ENCODE measurements around the gene CHRNA1.
"Not testable (repeated sequence)": the region's sequence is repeated elsewhere in the genome, so short reads cannot be mapped to it uniquely, and the experiment has no call there.

The CHRNA1 gene

DNA sequence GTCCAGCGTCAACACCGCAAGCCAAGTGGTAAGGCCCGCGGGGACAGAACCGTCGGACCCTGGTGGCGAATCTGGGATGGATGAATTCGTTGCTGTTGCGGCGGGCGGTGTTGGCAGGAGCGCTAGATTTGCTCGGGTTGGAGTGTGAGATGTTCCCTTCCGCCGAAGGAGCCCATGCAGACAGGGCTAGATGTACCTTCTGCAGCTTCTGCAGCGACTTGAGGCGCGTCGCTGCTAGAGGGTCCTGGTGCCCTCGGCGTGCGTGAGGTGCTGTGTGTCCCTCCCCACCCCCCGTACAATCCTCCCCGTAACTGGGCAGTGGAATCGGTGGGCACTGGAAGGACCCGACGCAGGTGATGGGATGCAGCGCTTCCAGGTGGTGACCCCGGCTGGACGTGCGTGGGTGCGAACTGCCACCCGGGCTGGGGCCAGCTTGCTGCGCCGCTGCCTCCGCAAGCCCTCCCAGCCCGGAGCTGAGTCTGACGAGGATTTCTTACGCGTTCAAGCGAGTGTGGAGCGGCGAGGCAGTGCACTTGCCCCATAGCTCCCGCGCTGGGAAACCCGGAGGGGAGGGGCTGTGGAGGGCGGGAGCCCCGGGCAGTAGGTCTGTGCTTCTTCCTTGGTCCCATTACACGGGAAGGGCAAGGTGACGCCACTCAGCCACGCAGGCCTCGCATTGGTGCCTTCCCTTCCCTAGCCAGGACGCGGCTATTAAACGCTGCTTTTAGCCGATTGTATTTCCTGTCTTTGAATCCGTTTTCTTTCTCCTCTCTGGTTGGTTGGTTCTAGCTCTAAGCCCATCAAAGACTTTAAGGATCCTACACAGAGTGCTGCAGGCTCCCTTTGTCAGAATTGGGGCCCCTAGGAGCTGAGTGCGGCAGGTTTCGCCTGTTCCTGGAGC is 34.2 kb downstream of the CHRNA1 start:
- H3K9ac ChIP-seq (ENCODE audit: low read depth, low read length): peak overlapping the region; percentile 60
- H3K27ac ChIP-seq (ENCODE audit: low read length): no peak overlapping the region
- no peaks in the 10 kb centered on the region for H3K9me3 ChIP-seq (ENCODE audit: insufficient read depth, low read depth, low read length)
- peak overlapping the region; percentile 79 for H3K4me3 ChIP-seq (ENCODE audit: low read length)
- H3K27me3 ChIP-seq (ENCODE audit: insufficient read depth, low read length): peaks cover 45% of the 10 kb centered on the region
- H3K36me3 ChIP-seq (ENCODE audit: insufficient read depth, low read depth, low read length): no peaks in the 10 kb centered on the region
- no peaks in the 10 kb centered on the region for H3K4me1 ChIP-seq (ENCODE audit: insufficient read depth, low read length)

DNA sequence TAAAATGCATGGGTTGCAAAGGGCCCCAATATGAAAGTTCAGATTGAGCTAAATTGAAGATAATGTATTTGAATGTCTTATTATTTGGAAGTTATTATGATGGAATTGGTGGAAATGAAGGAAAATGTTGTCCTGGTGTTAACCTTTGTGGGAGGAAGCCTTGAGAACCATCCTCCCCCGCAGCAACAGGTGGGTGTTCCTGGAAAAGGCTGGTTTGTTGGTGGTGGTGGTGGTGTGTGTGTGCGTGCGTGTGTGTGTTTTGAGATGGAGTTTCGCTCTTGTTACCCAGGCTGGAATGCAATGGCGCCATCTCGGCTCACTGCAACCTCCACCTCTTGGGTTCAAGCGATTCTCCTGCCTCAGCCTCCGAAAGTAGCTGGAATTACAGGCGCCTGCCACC is 36.2 kb downstream of the CHRNA1 start:
- peaks cover 43% of the 10 kb centered on the region for H3K27me3 ChIP-seq (ENCODE audit: insufficient read depth, low read length)
- H3K4me3 ChIP-seq (ENCODE audit: low read length): no peak overlapping the region

DNA sequence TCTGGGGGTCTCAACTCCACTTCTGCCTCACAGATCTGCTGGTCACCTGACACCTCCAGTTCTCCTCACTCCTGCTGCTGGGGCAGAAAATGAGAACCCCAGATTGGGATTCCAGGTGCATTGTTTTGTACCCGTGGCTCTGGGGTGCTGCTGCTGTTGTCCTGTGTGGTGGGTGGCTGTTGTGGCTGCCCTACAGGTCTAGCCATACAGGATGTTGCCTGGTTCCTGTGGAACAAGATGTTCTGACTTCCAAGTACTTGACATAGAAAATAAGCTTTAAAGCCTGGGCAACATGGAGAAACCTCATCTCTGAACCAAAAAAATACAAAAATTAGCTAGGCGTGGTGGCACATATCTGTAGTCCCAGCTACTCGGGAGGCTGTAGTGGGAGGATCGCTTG is 38.1 kb downstream of the CHRNA1 start:
- peaks cover 31% of the 10 kb centered on the region for H3K27me3 ChIP-seq (ENCODE audit: insufficient read depth, low read length)
- peaks cover 2% of the 10 kb centered on the region for H3K9me3 ChIP-seq (ENCODE audit: insufficient read depth, low read depth, low read length)
- H3K4me3 ChIP-seq (ENCODE audit: low read length): no peak overlapping the region
- no peaks in the 10 kb centered on the region for H3K36me3 ChIP-seq (ENCODE audit: insufficient read depth, low read depth, low read length)
- no peaks in the 10 kb centered on the region for H3K4me1 ChIP-seq (ENCODE audit: insufficient read depth, low read length)
- H3K9ac ChIP-seq (ENCODE audit: low read depth, low read length): no peak overlapping the region
- no peak overlapping the region for H3K27ac ChIP-seq (ENCODE audit: low read length)

More for the DNA sequence above, 36.2 kb downstream of the CHRNA1 start:
- no peaks in the 10 kb centered on the region for H3K36me3 ChIP-seq (ENCODE audit: insufficient read depth, low read depth, low read length)
- no peak overlapping the region for H3K9ac ChIP-seq (ENCODE audit: low read depth, low read length)
- H3K27ac ChIP-seq (ENCODE audit: low read length): no peak overlapping the region
- no peaks in the 10 kb centered on the region for H3K4me1 ChIP-seq (ENCODE audit: insufficient read depth, low read length)
- H3K9me3 ChIP-seq (ENCODE audit: insufficient read depth, low read depth, low read length): no peaks in the 10 kb centered on the region

DNA sequence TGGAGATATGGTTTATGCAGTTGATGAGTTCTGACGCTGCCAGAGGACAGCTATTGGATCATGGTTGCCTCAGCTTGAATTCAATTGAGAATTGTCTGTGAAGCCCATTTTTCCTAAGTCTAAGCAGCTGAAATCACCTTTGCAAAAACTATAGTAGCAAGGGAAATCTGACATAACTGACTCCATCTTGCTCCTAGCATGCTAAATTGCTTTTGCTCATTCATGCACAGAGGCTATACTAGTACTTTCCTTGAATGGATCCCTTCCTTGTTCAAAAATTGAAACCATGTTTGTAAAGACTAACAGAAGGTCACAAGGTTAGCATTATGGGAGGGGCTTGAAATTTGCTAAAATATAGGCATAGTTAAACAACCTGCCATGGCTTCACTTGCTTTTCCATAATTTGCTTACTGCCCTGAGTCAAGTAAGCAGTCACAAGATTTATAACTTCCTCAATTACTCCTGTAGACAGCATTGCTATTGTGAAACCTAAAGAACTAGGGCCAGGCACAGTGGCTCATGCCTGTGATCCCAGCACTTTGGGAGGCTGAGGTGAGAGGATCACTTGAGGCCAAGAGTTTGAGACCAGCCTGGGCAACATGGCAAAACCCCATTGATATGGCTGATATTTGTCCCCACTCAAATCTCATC is 41.2 kb downstream of the CHRNA1 start:
- no peak overlapping the region for H3K4me3 ChIP-seq (ENCODE audit: low read length)
- H3K27me3 ChIP-seq (ENCODE audit: insufficient read depth, low read length): peaks cover 1% of the 10 kb centered on the region; the same call in 1 of the 2 replicates
- H3K27ac ChIP-seq (ENCODE audit: low read length): no peak overlapping the region
- peaks cover 7% of the 10 kb centered on the region for H3K9me3 ChIP-seq (ENCODE audit: insufficient read depth, low read depth, low read length)
- no peaks in the 10 kb centered on the region for H3K36me3 ChIP-seq (ENCODE audit: insufficient read depth, low read depth, low read length)
- H3K4me1 ChIP-seq (ENCODE audit: insufficient read depth, low read length): no peaks in the 10 kb centered on the region
- H3K9ac ChIP-seq (ENCODE audit: low read depth, low read length): no peak overlapping the region

DNA sequence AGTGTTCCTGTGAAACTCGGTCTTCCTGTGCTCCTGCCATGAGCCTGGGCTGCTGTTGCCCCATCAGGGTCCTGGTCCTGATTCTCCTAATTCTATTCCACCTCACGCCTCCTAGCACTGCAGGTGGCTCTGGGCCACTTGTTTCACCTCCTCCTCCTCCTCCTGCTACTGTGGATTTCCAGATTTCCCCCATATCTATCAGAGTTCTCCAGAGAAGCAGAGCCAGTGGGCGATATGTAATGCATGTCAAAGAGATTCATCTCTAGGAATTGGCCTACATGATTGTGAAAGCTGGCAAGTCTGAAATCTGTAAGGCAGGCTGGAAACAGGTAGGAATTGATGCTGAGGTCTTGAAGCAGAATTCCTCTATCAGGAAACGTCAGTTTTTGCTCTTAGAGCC is 45.3 kb downstream of the CHRNA1 start:
- Histone ChIP-seq H3K27me3 (ENCODE audit: insufficient read depth, low read length) (no peaks in the 10 kb centered on the region), H3K4me3 (ENCODE audit: low read length) (no peak overlapping the region), H3K27ac (ENCODE audit: low read length) (no peak overlapping the region), H3K9me3 (ENCODE audit: insufficient read depth, low read depth, low read length) (peaks cover 7% of the 10 kb centered on the region), H3K9ac (ENCODE audit: low read depth, low read length) (no peak overlapping the region), H3K36me3 (ENCODE audit: insufficient read depth, low read depth, low read length) (no peaks in the 10 kb centered on the region), H3K4me1 (ENCODE audit: insufficient read depth, low read length) (no peaks in the 10 kb centered on the region)

DNA sequence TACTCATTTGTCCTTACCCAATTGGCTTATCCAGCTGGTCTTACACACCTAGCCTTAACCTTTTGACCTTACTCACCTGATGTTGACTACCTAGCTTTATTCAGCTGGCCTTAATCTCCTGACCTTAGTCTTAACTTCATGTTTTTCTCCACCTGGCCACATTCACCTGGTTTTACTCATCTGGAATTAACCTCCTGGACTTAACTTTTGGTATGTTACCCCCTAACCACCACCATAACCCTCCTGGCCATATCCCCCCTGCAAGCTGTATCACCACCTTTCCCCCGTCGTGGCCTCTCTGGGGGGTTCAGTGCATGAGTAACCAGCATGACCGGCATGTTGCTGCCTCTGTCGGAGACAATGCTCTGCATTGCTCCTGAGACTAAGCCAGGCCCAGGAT is 45.7 kb downstream of the CHRNA1 start:
- H3K9me3 ChIP-seq (ENCODE audit: insufficient read depth, low read depth, low read length): peaks cover 7% of the 10 kb centered on the region
- H3K36me3 ChIP-seq (ENCODE audit: insufficient read depth, low read depth, low read length): no peaks in the 10 kb centered on the region
- no peak overlapping the region for H3K27ac ChIP-seq (ENCODE audit: low read length)
- no peaks in the 10 kb centered on the region for H3K27me3 ChIP-seq (ENCODE audit: insufficient read depth, low read length)
- H3K4me1 ChIP-seq (ENCODE audit: insufficient read depth, low read length): no peaks in the 10 kb centered on the region
- no peak overlapping the region for H3K9ac ChIP-seq (ENCODE audit: low read depth, low read length)
- H3K4me3 ChIP-seq (ENCODE audit: low read length): no peak overlapping the region

DNA sequence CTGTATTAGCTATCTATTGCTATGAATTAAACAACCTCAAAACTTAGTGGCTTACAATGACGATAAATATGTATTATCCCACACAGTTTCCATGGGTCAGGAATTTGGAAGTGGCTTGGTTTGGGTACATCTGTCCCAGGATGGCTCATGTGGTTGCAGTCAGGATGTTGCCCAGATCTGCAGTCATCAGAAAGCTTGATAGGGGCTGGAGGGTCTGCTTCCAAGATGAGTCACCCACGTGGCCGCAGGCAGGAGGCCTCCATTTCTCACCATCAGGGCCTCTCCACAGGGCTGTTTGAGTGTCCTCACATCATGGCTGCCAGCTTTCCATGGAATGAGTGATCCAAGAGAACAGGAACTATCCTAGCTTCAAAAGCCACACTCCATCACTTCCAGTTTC is 46.4 kb downstream of the CHRNA1 start:
- Histone ChIP-seq H3K4me3 (ENCODE audit: low read length) (no peak overlapping the region), H3K4me1 (ENCODE audit: insufficient read depth, low read length) (no peaks in the 10 kb centered on the region), H3K27ac (ENCODE audit: low read length) (no peak overlapping the region), H3K27me3 (ENCODE audit: insufficient read depth, low read length) (no peaks in the 10 kb centered on the region), H3K36me3 (ENCODE audit: insufficient read depth, low read depth, low read length) (no peaks in the 10 kb centered on the region), H3K9me3 (ENCODE audit: insufficient read depth, low read depth, low read length) (peaks cover 7% of the 10 kb centered on the region), H3K9ac (ENCODE audit: low read depth, low read length) (no peak overlapping the region)

DNA sequence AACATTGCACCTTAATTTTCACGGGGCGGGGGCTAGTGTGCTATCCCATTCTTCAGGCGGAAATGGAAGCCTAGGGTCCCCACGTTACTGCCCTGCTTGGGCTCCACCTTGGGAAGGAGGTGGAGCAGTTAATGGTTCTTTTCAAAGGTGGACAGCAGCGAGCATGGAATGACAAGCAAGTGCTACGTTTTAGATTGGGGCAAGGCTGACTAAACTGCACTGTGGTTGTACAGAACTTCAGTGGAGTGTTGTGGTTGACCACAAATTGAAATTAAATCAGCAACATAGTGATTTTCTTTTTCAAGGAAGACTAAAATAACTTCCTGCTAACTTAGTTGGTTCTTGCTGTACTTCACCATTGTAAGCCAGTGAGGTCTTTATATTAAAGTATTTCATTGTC is 47.0 kb downstream of the CHRNA1 start:
- no peak overlapping the region for H3K9ac ChIP-seq (ENCODE audit: low read depth, low read length)
- peaks cover 7% of the 10 kb centered on the region for H3K9me3 ChIP-seq (ENCODE audit: insufficient read depth, low read depth, low read length)
- H3K27me3 ChIP-seq (ENCODE audit: insufficient read depth, low read length): no peaks in the 10 kb centered on the region
- H3K4me1 ChIP-seq (ENCODE audit: insufficient read depth, low read length): no peaks in the 10 kb centered on the region
- H3K36me3 ChIP-seq (ENCODE audit: insufficient read depth, low read depth, low read length): no peaks in the 10 kb centered on the region
- H3K27ac ChIP-seq (ENCODE audit: low read length): no peak overlapping the region
- H3K4me3 ChIP-seq (ENCODE audit: low read length): no peak overlapping the region

DNA sequence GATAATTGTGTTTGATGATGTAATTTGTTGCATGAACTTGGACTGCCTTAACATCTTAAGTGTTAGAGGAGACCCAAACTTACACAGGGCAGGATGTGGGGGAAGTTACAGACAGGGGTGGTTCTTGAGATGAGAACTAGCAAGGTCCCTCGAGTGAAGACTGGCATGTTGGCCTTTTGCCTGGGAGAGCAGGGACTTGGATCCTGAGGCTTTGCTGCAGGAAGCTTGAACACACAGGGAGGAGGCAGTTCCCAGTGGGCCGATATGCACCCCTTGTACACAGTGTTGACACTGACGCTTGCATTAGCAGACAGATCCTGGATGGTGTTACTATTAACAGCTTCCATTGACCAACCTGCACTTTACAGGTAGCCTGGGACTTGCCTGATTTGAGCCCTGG is 47.5 kb downstream of the CHRNA1 start:
- Histone ChIP-seq H3K4me1 (ENCODE audit: insufficient read depth, low read length) (no peaks in the 10 kb centered on the region), H3K4me3 (ENCODE audit: low read length) (no peak overlapping the region), H3K36me3 (ENCODE audit: insufficient read depth, low read depth, low read length) (no peaks in the 10 kb centered on the region), H3K9ac (ENCODE audit: low read depth, low read length) (no peak overlapping the region), H3K9me3 (ENCODE audit: insufficient read depth, low read depth, low read length) (peaks cover 7% of the 10 kb centered on the region), H3K27ac (ENCODE audit: low read length) (no peak overlapping the region), H3K27me3 (ENCODE audit: insufficient read depth, low read length) (no peaks in the 10 kb centered on the region)

DNA sequence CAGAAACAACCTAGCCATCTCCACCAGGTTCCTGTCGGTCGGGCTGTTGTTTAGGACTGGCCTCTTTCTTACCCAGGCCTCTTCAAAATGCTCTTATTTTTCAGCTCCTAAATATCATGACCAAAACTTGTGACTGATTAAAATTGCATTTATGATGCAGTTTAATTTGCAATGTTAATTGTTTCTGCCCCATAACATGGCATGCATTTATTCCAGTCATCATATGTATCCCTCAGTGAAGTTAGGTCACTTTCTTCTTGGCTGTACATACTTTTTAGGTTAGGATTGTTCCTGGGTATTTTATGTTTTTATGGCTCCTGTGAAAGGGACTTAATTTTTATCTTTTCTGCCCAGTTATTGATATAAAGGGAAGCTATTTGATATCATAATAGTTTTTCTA is 50.6 kb downstream of the CHRNA1 start:
- no peak overlapping the region for H3K27ac ChIP-seq (ENCODE audit: low read length)
- no peak overlapping the region for H3K9ac ChIP-seq (ENCODE audit: low read depth, low read length)
- no peaks in the 10 kb centered on the region for H3K4me1 ChIP-seq (ENCODE audit: insufficient read depth, low read length)
- H3K36me3 ChIP-seq (ENCODE audit: insufficient read depth, low read depth, low read length): no peaks in the 10 kb centered on the region
- H3K27me3 ChIP-seq (ENCODE audit: insufficient read depth, low read length): no peaks in the 10 kb centered on the region
- no peak overlapping the region for H3K4me3 ChIP-seq (ENCODE audit: low read length)
- no peaks in the 10 kb centered on the region for H3K9me3 ChIP-seq (ENCODE audit: insufficient read depth, low read depth, low read length)

DNA sequence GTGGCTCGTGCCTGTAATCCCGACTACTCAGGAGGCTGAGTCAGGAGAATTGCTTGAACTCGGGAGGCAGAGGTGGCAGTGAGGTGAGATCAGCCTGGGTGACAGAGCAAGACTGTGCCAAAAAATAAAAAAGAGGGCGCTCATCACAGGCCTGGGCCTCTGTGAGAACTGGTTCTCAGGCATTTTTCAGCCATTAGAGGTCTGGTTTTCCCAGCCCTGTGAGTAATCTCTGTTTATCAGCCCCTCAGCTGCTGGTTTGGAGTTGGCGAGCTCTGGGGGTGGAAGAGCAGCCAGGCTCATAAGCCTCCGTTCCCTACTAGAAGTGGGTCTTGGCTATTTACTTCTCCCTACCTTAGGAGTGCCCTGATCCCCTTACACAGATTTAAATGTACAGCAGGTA is 53.1 kb downstream of the CHRNA1 start:
- Histone ChIP-seq H3K9me3 (ENCODE audit: insufficient read depth, low read depth, low read length) (no peaks in the 10 kb centered on the region), H3K27me3 (ENCODE audit: insufficient read depth, low read length) (no peaks in the 10 kb centered on the region), H3K4me1 (ENCODE audit: insufficient read depth, low read length) (no peaks in the 10 kb centered on the region), H3K27ac (ENCODE audit: low read length) (no peak overlapping the region), H3K36me3 (ENCODE audit: insufficient read depth, low read depth, low read length) (no peaks in the 10 kb centered on the region), H3K4me3 (ENCODE audit: low read length) (no peak overlapping the region), H3K9ac (ENCODE audit: low read depth, low read length) (no peak overlapping the region)

DNA sequence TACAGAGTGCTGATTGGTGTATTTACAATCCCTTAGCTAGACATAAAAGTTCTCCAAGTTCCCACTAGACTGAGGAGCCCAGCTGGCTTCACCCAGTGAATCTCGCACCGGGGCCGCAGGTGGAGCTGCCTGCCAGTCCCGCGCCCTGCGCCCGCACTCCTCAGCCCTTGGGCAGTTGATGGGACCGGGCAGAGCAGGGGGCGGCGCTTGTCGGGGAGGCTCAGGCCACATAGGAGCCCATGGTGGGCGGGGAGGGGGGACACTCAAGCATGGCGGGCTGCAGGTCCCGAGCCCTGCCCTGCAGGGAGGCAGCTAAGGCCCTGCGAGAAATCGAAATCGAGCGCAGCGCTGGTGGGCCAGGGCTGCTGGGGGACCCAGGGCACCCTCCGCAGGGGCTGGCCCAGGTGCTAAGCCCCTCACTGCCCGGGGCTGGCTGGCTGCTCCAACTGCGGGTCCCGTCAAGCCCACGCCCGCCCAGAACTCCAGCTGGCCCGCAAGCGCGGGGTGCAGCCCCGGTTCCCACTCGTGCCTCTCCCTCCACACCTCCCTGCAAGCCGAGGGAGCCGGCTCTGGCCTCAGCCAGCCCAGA is 54.8 kb downstream of the CHRNA1 start:
- H3K9me3 ChIP-seq (ENCODE audit: insufficient read depth, low read depth, low read length); H3K27ac ChIP-seq (ENCODE audit: low read length); H3K4me1 ChIP-seq (ENCODE audit: insufficient read depth, low read length); H3K27me3 ChIP-seq (ENCODE audit: insufficient read depth, low read length); H3K36me3 ChIP-seq (ENCODE audit: insufficient read depth, low read depth, low read length); H3K4me3 ChIP-seq (ENCODE audit: low read length); H3K9ac ChIP-seq (ENCODE audit: low read depth, low read length): not testable (repeated sequence)
